ENCODE data around the gene MBNL1. TPM values are rescaled to one million over a fixed set of nuclear protein-coding genes. Genes with fewer than 3 reads are reported as not detected.

MBNL1 gene
- total RNA-seq, 1 donor from 2014 or later, result 296 TPM

DNA sequence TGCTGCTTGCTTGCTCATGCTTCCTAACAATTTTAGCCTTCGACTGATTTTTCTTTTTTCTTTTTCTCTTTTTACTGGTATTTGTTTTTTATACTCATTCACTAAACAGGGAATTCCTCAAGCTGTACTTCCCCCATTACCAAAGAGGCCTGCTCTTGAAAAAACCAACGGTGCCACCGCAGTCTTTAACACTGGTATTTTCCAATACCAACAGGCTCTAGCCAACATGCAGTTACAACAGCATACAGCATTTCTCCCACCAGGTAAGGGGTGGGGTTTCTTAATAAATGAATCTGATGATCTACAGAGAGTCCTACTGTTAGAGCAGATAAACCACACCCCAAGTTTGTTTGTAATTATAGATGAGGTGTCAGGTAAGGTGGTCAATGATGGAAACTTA, 178.8 kb downstream of the MBNL1 start:
- H3K4me3 Mint-ChIP-seq, result no peak overlapping the region
- H3K27me3 Mint-ChIP-seq, result no peaks in the 10 kb centered on the region
- H3K9me3 Mint-ChIP-seq, result no peaks in the 10 kb centered on the region
- intact Hi-C loops (cut with micrococcal nuclease), result no loop called here
- no peak for DNase-seq
- peaks cover 36% of the 10 kb centered on the region for H3K4me1 Mint-ChIP-seq
- H3K36me3 Mint-ChIP-seq (ENCODE audit: low read depth), result peaks cover 38% of the 10 kb centered on the region
- H3K27ac Mint-ChIP-seq, result peak overlapping the region; percentile 65

DNA sequence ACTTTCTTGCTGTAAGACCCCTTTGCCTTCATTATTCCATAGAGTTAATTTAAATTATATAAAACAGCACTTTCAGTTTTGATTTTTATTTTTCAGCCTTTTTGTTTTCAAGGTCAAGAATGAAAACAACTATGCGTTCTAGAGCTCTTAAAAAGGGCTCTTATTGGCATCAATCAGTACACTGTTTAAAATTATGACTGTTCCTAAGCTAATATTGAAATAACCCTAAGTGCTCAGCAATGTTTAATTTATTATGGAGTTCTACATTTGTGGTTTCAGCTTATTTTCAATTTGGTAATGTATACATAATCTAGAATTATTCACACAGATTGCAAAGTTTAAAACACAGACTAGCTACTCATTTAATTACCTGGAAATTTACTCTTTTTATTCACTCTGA, 179.4 kb downstream of the MBNL1 start:
- H3K4me1 Mint-ChIP-seq, result peaks cover 33% of the 10 kb centered on the region
- no peaks in the 10 kb centered on the region for H3K9me3 Mint-ChIP-seq
- H3K27ac Mint-ChIP-seq, result no peak overlapping the region
- no peak for DNase-seq
- no peak overlapping the region for H3K4me3 Mint-ChIP-seq
- no peaks in the 10 kb centered on the region for H3K27me3 Mint-ChIP-seq
- intact Hi-C loops (cut with micrococcal nuclease), result no loop called here
- H3K36me3 Mint-ChIP-seq (ENCODE audit: low read depth), result peaks cover 41% of the 10 kb centered on the region

GRCh38 chr3:152452318-152452717, 183.6 kb downstream of the MBNL1 start:
- peaks cover 46% of the 10 kb centered on the region for H3K36me3 Mint-ChIP-seq (ENCODE audit: low read depth)

GRCh38 chr3:152454076-152454875, 185.5 kb downstream of the MBNL1 start:
- H3K27me3 Mint-ChIP-seq, result no peaks in the 10 kb centered on the region
- H3K4me3 Mint-ChIP-seq, result no peak overlapping the region
- H3K4me1 Mint-ChIP-seq, result peaks cover 32% of the 10 kb centered on the region
- DNase-seq, result no peak
- peak overlapping the region; percentile 54 for H3K27ac Mint-ChIP-seq
- no peaks in the 10 kb centered on the region for H3K9me3 Mint-ChIP-seq
- intact Hi-C loops (cut with micrococcal nuclease), result no loop called here
- H3K36me3 Mint-ChIP-seq (ENCODE audit: low read depth), result peaks cover 51% of the 10 kb centered on the region

More at GRCh38 chr3:152452318-152452717, 183.6 kb downstream of the MBNL1 start:
- Mint-ChIP-seq H3K27me3 (no peaks in the 10 kb centered on the region), H3K27ac (peak overlapping the region; percentile 47), H3K9me3 (no peaks in the 10 kb centered on the region), H3K4me3 (no peak overlapping the region), H3K4me1 (peaks cover 22% of the 10 kb centered on the region)
- intact Hi-C loops (cut with micrococcal nuclease), result no loop called here
- DNase-seq, result no peak

GRCh38 chr3:152455989-152456388, 187.3 kb downstream of the MBNL1 start:
- Mint-ChIP-seq H3K9me3 (no peaks in the 10 kb centered on the region), H3K27ac (peak overlapping the region; percentile 73), H3K27me3 (no peaks in the 10 kb centered on the region), H3K36me3 (ENCODE audit: low read depth) (peaks cover 54% of the 10 kb centered on the region), H3K4me1 (peaks cover 30% of the 10 kb centered on the region), H3K4me3 (no peak overlapping the region)
- no peak for DNase-seq
- intact Hi-C loops (cut with micrococcal nuclease), result no loop called here

DNA sequence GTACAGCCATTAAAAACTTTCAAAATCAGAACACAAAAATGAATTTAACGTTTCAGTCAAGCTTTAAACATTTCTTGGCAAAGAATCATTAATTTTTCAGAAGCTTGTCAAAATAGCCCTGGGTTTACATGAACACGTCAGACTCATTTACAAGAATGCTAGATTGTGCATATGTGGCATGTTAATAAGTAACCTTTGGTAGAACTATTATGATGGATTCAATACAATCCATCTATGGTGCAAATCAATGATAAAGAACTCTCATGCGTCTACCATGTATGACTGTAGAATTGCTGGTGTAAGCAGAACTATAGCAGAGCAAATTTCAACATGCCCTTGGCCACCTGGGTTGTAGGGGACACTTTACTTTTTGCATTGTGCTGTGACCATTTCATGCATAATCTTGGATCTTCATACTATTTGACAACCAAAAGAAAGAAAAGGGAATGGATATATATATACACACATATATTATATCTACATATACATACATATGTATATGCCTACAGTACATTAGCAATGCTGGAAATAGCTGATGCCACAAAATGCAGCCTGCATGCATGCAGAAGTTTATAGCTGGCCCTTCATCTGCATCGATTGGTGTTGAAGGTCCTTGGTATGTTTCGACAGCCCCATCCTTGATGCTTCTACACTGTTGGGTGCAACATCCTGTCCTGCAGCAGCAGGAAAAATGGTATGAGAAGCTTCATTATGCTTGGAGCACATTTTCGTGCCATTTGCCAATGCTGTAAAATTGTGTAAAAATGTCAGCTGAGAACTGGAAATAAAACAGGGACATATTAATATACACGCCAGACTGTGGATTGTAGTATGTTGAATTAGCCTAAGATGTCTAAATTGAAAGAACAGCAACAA, 189.0 kb downstream of the MBNL1 start:
- Mint-ChIP-seq H3K4me1 (peaks cover 26% of the 10 kb centered on the region), H3K27ac (peak overlapping the region; percentile 32), H3K4me3 (no peak overlapping the region), H3K27me3 (no peaks in the 10 kb centered on the region), H3K9me3 (no peaks in the 10 kb centered on the region), H3K36me3 (ENCODE audit: low read depth) (peaks cover 51% of the 10 kb centered on the region)
- DNase-seq, result no peak
- intact Hi-C loops (cut with micrococcal nuclease), result no loop called here

GRCh38 chr3:152458376-152459117, 189.8 kb downstream of the MBNL1 start:
- Mint-ChIP-seq H3K4me1 (peaks cover 26% of the 10 kb centered on the region), H3K4me3 (peak overlapping the region; percentile 40), H3K27ac (peak overlapping the region; percentile 32), H3K27me3 (no peaks in the 10 kb centered on the region), H3K36me3 (ENCODE audit: low read depth) (peaks cover 49% of the 10 kb centered on the region), H3K9me3 (no peaks in the 10 kb centered on the region)
- intact Hi-C loops (cut with micrococcal nuclease), result no loop called here
- no peak for DNase-seq

GRCh38 chr3:152459118-152459515, 190.4 kb downstream of the MBNL1 start:
- Mint-ChIP-seq H3K4me3 (no peak overlapping the region), H3K9me3 (no peaks in the 10 kb centered on the region), H3K4me1 (peaks cover 24% of the 10 kb centered on the region), H3K27ac (no peak overlapping the region), H3K36me3 (ENCODE audit: low read depth) (peaks cover 46% of the 10 kb centered on the region), H3K27me3 (no peaks in the 10 kb centered on the region)
- intact Hi-C loops (cut with micrococcal nuclease), result no loop called here
- no peak for DNase-seq

DNA sequence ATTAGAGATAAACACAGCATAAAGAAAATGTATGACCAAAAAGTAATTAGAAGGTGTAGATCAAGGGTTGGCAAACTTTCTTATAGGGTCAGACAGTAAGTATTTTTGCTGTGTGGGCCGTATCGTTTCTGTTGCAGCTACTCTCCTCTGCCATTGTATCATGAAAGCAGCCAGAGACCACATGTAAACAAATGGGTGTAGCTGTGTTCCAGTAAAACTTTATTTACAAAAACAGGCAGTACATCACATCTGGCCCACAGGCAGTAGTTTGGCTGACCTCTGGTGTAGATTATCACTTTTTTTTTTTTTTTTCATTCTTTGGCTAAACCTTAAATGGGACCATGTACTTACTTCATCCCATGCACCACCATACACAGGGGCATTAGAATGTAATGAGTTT, 190.8 kb downstream of the MBNL1 start:
- H3K4me3 Mint-ChIP-seq, result no peak overlapping the region
- no peaks in the 10 kb centered on the region for H3K9me3 Mint-ChIP-seq
- H3K36me3 Mint-ChIP-seq (ENCODE audit: low read depth), result peaks cover 45% of the 10 kb centered on the region
- H3K4me1 Mint-ChIP-seq, result peaks cover 23% of the 10 kb centered on the region
- H3K27me3 Mint-ChIP-seq, result no peaks in the 10 kb centered on the region
- no peak overlapping the region for H3K27ac Mint-ChIP-seq
- intact Hi-C loops (cut with micrococcal nuclease), result no loop called here
- no peak for DNase-seq

GRCh38 chr3:152460936-152461335, 192.2 kb downstream of the MBNL1 start:
- Mint-ChIP-seq H3K27ac (no peak overlapping the region), H3K27me3 (no peaks in the 10 kb centered on the region), H3K4me3 (no peak overlapping the region), H3K36me3 (ENCODE audit: low read depth) (peaks cover 47% of the 10 kb centered on the region), H3K4me1 (peaks cover 18% of the 10 kb centered on the region), H3K9me3 (no peaks in the 10 kb centered on the region)
- intact Hi-C loops (cut with micrococcal nuclease), result no loop called here
- no peak for DNase-seq

- DNase-seq, result no peak
- Mint-ChIP-seq H3K27ac (no peak overlapping the region), H3K9me3 (no peaks in the 10 kb centered on the region), H3K27me3 (no peaks in the 10 kb centered on the region), H3K4me3 (no peak overlapping the region), H3K4me1 (peaks cover 16% of the 10 kb centered on the region), H3K36me3 (ENCODE audit: low read depth) (peaks cover 44% of the 10 kb centered on the region)
- intact Hi-C loops (cut with micrococcal nuclease), result no loop called here
Observed at GRCh38 chr3:152461460-152461859, 192.7 kb downstream of the MBNL1 start.

- no peak for DNase-seq
- Mint-ChIP-seq H3K9me3 (no peaks in the 10 kb centered on the region), H3K36me3 (ENCODE audit: low read depth) (peaks cover 22% of the 10 kb centered on the region), H3K27ac (no peak overlapping the region), H3K4me1 (peaks cover 6% of the 10 kb centered on the region), H3K4me3 (no peak overlapping the region), H3K27me3 (no peaks in the 10 kb centered on the region)
- intact Hi-C loops (cut with micrococcal nuclease), result no loop called here
Observed at GRCh38 chr3:152466784-152467183, 198.1 kb downstream of the MBNL1 start.

DNA sequence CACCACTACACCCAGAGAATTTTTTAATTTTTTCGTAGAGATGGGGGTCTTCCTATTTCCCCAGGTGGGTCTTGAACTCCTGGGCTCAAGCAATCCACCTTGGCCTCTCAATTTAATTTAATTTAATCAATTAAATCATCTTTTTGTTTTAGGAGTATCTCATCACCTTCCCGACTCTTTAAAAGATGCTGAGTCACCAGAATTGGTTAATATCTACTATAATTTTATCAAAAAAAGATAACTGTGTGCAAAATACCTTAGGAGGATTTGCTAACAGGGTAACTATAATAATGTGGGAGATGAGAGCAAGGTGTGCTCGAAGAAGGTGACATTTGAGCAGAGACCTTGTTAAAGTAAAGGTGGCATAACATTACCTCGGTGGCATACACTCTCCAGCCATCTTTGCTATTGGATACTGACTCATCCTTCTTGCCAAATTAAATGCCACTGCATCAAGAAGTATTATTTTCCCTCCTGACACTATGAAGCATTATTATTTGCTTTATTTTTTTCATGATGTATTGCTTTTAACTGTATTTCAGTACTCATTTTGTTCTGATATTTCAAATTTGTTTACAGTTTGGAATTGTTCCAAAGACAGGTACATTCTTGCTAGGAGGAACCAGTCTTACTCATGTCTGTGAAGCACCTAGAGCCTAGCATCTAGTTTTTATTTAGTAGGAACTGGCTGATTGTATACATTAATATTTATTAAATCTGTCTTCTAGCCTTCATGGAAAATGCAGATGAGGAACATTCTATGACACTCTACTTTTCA, 200.7 kb downstream of the MBNL1 start:
- intact Hi-C loops (cut with micrococcal nuclease), result loop anchor here (5.0 kb wide), 2 partner anchors 38 to 287 kb away; no protein-coding TSS in a partner anchor
- DNase-seq, result no peak
- peaks cover 11% of the 10 kb centered on the region for H3K4me1 Mint-ChIP-seq
- no peak overlapping the region for H3K27ac Mint-ChIP-seq
- no peaks in the 10 kb centered on the region for H3K9me3 Mint-ChIP-seq
- peaks cover 15% of the 10 kb centered on the region for H3K36me3 Mint-ChIP-seq (ENCODE audit: low read depth)
- peaks cover 6% of the 10 kb centered on the region for H3K27me3 Mint-ChIP-seq
- no peak overlapping the region for H3K4me3 Mint-ChIP-seq
